ENCODE measurements around the gene IFNLR1.

Gene IFNLR1

DNA sequence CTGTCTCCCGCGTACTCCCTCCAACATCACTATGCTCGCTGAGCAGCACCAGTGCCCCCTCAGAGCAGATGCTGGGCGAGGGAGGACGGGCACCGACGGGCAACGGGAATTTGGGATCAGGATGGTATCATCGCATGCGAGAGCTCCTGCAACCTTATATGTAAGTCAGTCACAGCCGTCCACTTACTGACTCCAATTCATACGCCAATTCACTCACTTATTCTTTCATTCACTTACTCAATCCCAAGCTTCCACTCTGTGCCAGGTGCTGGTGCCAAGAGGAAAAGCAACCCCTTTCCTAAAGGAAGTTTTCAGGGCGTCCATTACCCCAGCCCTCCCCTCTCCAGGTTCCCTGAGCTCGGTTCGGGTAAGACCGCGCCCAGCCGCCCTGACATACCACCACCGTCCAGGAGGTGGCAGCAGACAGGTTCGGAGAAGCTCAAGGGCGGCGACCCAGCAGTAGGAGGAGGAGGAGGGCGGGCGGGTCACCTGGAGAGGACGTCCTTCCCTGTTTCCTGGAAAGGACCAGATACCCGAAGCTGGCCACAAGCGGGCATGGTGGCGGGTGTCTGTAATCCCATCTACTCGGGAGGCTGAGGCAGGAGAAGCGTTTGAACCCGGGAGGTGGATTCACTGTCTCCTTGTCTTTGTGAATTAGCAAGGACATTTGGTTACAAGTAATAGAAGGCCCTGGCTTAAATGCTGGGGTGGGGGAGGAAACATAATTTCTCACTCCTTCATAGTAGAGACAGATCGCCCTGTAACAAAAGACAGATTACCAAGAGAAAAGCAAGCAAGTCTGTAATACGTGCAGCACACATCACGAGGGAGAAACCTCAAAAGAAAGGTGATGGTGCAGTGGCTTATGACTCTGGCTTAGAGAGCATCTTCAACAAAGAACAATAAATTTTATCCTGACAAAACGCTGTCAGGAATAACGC is 36.6 kb downstream of the IFNLR1 start:
- peak; percentile 67 for DNase-seq (ENCODE audit: low spot score)
- FAIRE-seq = peak; percentile 17

DNA sequence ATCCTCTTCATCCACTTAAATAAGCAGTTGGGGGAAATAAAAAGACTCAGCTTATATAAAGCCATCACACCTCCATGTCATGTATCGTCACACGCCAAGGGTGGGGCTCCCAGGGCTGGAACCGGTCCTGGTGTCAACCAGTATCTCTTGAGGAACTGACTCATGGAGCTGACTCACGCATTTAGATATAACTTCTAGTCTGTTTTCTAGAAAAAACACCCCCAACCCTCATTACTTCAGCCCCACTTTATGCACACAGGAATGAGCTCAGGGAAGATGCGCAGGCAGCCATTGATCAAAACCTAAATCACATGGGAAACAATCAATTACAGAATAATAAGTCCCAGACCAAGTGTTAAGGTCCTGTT is 37.2 kb downstream of the IFNLR1 start:
- FAIRE-seq (peak; percentile 81), DNase-seq (ENCODE audit: low spot score) (peak; percentile 75)

DNA sequence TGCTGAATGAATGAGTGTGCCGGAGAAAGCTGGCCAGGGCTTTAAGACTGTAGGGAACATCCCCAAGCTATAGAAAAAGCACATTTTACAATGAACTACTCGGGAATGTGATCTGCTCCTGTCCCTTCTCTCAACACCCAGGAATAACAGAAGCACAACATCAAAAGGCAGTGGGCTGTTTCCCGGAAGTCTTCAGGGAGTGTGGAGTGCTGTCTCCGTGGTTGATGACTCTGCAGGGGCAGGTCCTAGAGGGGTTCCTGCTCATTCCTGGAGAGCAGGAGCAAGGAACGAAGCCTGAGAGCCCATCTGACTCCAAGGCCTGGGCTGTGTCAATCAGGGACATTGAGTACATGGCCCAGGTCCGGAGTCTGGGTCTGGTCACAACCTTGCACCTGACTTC is 39.3 kb downstream of the IFNLR1 start:
- FAIRE-seq (no peak), DNase-seq (ENCODE audit: low spot score) (no peak)

DNA sequence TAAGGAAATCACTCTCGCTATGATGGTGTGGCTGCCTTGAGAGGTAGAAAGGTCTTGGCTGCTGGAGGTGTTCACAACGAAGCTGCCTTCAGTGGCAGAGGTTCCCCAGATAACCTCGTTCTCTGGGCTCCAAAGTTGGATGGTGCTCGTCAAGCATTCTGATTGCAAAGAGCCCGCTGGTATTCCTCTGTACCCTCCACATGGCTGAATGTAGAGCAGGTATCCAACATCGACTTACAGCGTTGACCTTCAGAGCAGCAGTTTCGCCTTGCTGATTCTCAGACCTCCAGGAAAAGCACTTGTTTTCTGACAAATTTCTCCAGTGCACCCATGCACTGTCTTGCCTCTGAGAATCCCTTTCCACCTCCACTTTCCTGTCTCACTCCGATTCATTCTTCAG is 39.9 kb downstream of the IFNLR1 start:
- no peak for DNase-seq (ENCODE audit: low spot score)
- FAIRE-seq = no peak

DNA sequence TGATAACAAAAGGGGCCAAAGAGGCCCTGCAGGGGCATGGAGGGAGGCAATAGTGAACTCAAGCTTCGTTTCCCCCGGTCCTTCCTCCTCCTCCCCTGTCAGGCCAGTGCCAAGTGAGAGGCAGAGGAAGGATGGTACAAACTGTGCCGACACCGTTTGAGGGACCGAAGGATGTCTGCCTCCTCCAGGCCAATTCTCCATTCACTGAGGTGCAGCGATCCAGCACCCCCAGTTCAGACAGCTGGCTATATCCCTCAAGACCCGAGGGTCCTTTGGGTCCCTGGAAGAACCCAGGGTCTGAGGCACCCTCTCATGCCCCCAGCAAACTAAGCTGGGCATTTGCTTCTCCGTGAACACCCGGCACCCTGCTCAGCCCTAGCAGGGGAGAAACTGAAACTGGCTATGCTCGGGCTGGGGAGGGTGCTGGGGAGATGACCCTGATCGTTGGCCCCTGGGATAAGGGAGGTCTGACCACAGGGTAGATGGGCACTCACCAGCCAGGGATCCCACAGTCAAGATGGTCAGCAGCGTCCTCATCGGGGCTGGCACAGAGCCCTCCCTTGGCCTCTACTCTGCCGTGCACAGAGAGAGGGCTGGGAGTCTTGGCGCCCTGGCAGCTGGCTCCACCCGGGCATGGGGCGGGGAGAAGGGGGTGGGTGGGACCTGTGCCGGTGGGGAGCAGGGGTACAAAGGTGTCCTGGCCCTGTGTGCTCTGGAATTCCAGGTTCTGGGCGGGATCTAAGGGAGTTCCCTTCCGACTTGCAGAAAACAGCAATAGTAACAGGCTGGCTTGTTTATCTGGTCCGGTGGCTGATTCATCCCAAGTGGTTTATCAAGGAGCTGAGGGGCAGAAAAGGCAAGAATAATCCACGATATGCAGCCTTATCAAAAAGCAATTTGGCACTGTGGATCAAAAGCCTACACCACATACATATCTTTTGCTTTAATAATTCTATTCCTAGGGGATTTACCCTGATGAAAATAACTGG is 44.2 kb downstream of the IFNLR1 start, which contains the start of gene IL22RA1:
TSS of gene IL22RA1 (minus strand) at position 595 of the 989 bp plus-strand sequence. CDS start at position 537, 58 bp downstream.
- no peak for FAIRE-seq
- no peak for DNase-seq (ENCODE audit: low spot score)

DNA sequence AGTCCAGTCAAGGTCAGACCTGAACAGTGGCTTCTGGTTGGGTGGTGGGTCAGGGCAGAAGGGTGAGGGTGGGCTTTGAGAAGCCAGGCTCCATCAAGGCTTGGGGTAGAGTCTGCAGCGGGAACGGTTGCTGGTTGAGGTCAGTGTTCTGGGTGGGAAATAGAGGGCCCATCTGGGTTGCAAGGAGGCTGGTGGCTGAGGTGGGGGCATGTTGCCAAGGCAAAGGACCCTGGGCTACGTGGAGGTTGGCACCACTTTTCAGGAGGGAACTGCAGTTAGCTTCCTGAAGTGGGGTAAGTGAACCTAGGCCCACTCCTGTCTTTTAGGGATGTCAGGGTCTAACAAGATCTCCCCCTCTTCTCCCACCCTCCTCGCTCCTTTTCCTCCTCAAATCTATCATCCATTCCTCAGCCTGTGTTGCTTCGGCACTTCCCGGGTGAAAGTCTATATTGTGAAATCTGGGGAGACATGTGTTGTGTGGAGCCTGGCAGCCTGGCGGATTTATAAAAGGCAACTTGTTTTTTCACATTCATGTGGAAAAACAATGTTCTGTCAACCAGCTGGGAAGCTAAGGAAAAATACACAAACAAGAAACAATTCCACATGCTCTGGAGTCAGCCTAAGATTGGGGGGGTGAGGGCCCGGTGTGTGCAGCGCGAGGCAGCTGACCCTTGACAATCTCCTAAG is 45.6 kb downstream of the IFNLR1 start:
- no peak for DNase-seq (ENCODE audit: low spot score)
- no peak for FAIRE-seq

DNA sequence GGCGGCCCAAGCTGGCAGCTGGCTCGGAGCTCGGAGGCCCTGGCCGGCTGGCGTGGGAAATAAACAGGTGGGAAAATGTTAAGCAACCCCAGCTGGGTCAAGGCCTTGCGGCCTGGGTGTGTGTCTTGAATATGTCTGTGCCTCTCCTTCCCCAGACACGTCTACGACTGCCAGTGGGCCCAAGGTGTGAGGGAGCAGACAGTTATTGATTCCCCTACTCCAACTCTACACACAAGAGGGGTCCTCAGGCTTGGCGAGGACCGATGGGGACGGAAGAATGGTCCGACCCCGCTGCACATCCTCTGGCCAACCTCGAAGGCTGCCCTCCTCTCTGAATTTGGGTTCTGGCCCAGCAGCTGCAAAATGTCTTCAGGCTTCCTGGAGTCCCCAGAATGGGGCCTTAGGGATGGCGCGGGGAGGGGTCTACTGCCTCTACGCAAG is 46.3 kb downstream of the IFNLR1 start:
- no peak for DNase-seq (ENCODE audit: low spot score)
- FAIRE-seq = no peak

DNA sequence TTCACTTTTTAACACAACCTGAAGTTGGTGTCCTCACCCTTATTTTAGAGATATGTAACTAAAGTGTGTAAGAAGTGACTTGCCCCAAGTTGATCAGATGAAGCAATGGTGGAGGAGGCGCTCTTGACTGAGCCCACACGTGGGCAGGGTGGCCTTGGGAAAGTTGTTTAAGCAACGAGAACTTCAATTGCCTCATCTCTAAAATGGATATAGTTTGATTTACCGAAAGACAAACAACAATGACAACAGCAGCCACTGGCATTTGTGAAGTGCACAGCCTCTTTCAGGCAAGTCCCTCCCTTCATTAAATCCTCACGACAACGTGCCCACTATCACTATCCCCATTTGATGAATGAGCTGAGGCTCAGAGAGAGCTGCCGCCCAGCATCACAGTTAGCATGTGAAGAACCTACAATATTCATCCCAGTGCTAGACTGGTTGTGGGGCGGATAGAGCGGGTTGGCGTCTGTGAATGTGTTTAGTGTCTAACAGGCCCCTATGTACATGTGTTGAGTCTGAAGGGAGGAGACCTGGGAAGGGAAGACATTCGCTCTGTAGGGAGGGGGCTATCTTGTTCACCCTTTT is 47.2 kb downstream of the IFNLR1 start:
- DNase-seq (ENCODE audit: low spot score) (no peak), FAIRE-seq (no peak)

DNA sequence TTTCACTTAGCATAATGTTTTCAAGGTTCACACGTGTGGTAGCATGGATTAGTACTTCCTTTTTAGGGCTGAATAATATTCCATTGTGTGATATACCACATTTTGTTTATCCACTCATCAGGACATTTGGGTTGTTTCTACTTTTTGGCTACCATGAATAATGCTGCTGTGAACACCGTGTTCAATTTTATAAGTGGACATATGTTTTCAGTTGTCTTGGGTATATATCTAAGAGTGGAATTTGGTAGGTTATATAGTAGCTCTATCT is 47.9 kb downstream of the IFNLR1 start:
- FAIRE-seq (no peak), DNase-seq (ENCODE audit: low spot score) (no peak)

DNA sequence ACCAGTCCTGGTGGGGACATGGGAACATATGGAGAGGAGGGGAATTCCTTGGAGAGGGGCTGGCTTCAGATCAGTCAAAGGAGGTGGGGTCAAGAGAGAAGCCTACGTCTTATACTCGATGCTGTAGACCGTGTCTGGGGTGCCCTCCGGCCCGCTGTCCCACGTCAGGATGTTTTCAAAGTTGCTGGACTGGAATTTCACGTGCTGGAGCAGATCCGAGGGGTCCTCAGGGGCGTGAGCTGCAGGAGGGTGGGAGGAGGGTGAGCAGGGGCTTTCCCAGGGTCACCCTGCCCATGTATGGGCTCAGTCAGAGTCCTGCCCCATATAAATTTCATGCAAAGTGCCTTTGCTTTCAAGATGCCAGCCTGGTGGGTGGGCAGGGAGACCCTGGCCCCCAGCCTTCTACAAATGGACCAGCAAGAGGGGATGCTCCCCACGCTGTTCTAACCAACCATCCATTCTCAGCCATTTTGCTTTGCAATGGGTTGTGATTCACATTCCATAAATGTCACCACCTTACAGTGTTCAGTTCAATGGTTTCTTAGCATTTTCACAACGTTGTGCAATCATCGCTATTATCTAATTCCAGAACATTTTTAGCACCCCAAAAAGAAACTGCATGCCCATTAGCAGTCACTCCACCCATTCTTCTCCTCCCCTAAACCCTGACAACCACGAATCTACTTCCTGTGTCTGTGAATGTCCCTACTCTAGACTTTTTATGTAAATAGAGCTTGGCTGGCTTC is 48.4 kb downstream of the IFNLR1 start:
- no peak for FAIRE-seq
- no peak for DNase-seq (ENCODE audit: low spot score)

DNA sequence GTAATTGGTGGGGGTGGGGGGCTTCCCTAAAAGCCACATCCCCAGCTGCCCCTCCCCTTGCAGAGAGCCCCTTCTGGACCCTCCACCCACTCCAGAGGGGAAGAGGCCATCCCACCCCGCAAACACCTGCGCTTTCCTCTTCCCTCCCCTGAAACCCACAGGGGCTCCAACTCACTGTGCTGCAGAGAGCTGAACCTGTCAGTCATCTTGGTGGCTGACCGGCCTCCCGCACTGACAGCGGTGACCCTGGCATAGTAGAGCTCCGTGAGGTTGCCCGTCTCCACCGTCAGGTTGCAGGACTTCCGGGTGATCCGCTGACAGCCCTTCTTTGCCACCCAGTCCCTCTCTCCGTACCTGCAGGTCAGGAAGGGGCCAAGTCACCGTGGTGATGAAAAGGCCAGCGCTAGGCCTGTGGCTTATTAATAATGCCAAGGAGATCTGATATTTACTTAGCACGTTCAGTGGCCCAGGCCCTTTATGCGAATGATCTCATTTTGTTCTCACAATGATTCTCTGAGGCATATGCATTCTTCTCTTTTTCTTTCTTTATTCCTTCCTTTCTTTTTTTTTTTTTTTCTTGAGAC is 50.0 kb downstream of the IFNLR1 start:
- FAIRE-seq (no peak), DNase-seq (ENCODE audit: low spot score) (no peak)

DNA sequence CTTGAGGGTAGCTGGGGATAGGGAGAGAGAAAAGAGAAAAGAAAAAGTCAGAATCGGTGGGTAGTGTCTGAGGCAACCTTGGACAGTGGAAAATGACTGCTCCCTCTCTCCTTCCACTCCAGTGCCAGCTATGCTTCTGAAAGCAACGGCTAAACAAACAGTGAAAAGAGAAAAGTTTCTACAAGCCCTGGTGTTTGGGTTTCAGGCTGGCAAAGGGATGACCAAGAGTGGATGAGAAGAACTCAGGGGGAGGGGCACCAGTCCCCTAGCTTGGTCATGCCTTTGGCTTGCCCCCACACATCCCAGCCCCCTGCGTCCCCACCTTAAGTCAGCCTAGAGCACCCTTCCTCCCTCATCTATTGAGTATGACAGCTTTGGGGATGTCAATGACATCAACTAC is 52.7 kb downstream of the IFNLR1 start:
- no peak for DNase-seq (ENCODE audit: low spot score)
- no peak for FAIRE-seq

DNA sequence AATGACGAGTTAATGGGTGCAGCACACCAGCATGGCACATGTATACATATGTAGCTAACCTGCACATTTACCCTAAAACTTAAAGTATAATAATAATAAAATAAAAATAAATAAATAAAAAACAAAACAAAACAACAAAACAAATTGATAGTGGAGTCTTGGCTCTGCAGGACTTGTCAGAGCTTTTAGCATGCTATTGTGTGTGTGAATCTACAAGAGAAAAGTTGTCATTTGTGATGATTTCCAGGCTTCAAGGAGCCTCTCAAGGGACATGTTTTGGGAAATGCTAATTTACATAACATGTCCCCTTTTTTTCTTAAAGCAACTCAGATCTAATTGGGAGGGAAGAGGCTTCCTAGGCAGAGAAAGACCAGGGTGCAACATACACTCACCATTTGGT is 53.3 kb downstream of the IFNLR1 start:
- FAIRE-seq = no peak
- no peak for DNase-seq (ENCODE audit: low spot score)

DNA sequence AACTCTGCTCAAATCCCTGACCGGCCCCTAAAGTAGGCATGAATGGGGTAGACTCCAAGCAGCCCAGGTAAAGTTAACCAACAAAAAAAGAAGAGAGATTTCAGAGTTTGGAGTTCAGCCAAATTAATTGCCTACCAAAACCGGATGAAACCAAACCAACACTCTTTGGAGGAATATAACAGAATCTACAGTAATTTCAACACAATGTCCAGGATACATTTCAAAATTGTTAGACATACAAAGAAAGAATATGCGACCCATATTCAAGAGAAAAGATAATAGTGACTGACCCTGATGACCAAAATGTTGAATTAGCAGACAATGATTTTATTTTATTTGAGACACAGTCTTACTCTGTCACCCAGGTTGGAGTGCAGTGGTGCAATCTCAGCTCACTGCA is 56.7 kb downstream of the IFNLR1 start:
- no peak for FAIRE-seq

DNA sequence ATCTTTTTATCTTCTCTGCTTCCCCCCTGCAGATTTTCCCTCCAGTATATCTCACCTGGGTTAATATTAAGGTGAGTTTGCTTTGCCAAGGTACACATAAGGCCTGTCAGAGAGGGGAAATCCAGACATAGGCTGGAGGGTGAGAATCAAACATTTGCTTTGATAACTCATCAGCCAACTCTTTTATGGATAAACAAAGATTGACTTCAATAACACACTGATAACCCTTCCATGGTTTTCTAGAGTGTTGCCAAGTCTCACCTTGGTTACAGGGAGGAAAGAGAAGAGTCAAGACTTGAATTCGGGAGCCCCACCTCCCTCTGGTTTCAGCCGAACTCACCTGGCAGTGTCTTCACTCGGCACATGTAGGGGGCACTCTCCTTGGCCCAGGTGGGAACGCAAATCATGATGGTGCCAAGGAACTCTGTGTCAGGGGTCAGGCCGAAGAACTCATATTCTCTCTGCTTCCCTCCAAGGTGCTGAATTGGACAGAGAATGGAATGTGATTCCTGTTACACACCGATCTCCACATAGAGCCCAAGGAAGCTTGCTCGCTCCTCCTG is 59.2 kb downstream of the IFNLR1 start:
- no peak for FAIRE-seq
- DNase-seq (ENCODE audit: low spot score) = no peak

More for the DNA sequence above, 56.7 kb downstream of the IFNLR1 start:
- DNase-seq (ENCODE audit: low spot score) = no peak

DNA sequence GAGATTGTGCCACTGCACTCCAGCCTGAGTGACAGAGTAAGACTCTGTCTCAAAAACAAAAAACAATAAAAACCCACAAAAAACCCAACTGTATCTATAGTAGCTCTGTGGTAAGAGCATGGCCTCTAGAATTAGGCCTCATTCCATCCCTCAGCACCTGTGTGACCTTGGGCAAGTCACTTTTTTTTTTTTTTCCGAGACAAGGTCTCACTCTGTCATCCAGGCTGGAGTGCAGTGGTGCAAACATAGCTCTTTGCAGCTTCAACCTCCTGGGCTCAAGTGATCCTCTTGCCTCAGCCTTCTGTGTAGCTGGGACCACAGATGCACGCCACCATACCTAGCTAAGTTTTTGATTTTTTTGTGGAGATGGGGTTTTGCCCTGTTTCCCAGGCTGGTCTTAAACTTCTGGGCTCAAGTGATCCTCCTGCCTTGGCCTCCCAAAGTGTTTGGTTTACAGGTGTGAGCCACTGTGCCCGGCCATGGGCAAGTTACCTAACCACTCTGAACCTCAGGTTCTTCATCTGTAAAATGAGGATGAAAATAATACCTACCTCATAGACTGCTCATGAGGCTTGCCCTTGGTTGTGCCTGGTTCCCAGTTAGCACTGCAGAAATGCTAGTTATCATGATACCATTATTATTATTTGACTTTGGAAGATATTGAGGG is 59.8 kb downstream of the IFNLR1 start:
- FAIRE-seq = no peak
- no peak for DNase-seq (ENCODE audit: low spot score)

DNA sequence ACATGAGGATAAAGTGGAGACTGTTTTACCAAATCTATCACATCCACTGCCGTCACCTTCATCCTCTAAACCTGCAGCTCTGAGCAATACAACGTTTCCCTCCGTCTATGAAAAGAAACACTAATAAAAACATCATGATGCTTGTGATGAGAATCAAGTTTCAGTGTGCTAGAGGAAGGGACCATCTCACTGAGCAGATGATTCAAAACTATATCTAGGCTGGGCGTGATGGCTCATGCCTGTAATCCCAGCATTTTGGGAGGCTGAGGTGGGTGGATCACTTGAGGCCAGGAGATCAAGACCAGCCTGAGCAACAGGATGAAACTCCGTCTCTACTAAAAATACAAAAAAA is 60.4 kb downstream of the IFNLR1 start:
- DNase-seq (ENCODE audit: low spot score) (no peak), FAIRE-seq (no peak)

DNA sequence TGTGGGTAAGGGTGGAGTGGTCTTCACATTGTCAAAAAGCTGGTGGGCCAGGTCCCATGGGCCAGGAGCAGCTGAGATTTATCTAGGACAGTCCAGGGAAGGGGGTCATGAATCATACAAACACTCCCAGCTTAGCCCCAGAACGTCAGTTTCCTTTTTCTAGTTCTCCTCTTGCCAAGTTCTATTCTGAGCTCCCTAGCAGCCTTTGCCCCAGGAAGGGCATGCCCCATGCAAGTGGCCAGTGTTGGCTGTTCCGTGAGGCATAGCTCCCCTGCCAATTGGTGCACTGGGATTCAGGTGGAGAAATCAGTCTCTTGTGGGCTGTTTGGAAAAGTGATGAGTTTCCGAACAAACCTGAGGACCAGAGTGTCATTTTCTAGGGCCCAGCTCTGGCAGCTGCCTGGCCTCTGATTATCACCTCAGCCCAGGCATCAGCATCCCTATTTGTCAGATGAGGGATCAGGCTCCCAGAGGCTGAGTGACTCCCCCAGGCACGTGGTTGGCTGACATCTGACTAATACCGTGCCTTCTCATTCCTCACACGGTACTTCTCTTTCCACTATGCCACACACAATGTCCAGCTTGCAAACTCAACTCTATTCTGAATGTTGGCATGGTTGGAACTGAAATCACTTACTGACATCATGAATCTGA is 60.9 kb downstream of the IFNLR1 start:
- FAIRE-seq (no peak), DNase-seq (ENCODE audit: low spot score) (no peak)

DNA sequence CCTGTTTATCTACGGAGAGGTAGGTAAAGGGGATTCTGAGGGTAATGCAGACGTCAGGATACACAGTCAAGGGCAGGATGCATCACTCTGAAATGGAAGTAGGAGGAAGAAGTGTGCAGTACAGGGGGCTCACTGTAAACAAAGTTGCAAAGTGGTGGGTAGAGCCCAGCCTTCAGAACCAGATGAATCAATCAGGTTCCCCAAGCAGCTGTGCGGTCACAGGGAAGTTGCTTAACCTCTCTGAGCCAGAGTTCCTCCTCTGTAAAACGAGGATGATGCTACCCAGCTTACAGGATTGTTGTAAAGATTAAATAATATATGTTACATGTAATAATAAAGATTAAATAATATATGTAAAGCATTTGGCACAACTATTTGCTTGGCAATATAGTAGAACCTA is 61.6 kb downstream of the IFNLR1 start:
- FAIRE-seq = no peak

More for the DNA sequence above, 61.6 kb downstream of the IFNLR1 start:
- DNase-seq (ENCODE audit: low spot score) = no peak

All from RCC 7860 (cell line).